NOMO-1 treated with DMSO at 0.1 percent for 48 hours (cell line): ENCODE measurements around the gene AKT3.
A peak's percentile ranks its signal among the peaks of the same experiment; 100 is the strongest.
"Not testable (repeated sequence)": the region's sequence is repeated elsewhere in the genome, so short reads cannot be mapped to it uniquely, and the experiment has no call there.

Source experiments
- DNase-seq: peaks from one replicate; lab custom pipeline; 2025; ENCODE audit not compliant: unreplicated experiment; lab: John Stamatoyannopoulos, UW

Gene AKT3

GRCh38 chr1:243842978-243843511 lies 7.0 kb downstream of the AKT3 start:
- DNase-seq = peak; percentile 21

GRCh38 chr1:243842161-243842560 lies 7.9 kb downstream of the AKT3 start:
- DNase-seq = no peak

GRCh38 chr1:243841507-243841906 lies 8.5 kb downstream of the AKT3 start:
- no peak for DNase-seq

GRCh38 chr1:243837907-243838535 lies 12.0 kb downstream of the AKT3 start:
- DNase-seq = no peak

- DNase-seq = no peak
Observed at GRCh38 chr1:243834130-243834529, 15.9 kb downstream of the AKT3 start.

GRCh38 chr1:243831463-243831862 lies 18.6 kb downstream of the AKT3 start:
- no peak for DNase-seq

- DNase-seq = peak; percentile 46
Observed at GRCh38 chr1:243827206-243827605, 22.8 kb downstream of the AKT3 start.

GRCh38 chr1:243824907-243825306 lies 25.1 kb downstream of the AKT3 start:
- DNase-seq = not testable (repeated sequence)

- DNase-seq = no peak
Observed at GRCh38 chr1:243821177-243821680, 28.8 kb downstream of the AKT3 start.

- DNase-seq = no peak
Observed at GRCh38 chr1:243819438-243819839, 30.6 kb downstream of the AKT3 start.

GRCh38 chr1:243818978-243819377 lies 31.1 kb downstream of the AKT3 start:
- no peak for DNase-seq

- no peak for DNase-seq
Observed at GRCh38 chr1:243814718-243815117, 35.3 kb downstream of the AKT3 start.

- DNase-seq = not testable (repeated sequence)
Observed at GRCh38 chr1:243807346-243807745, 42.7 kb downstream of the AKT3 start.

GRCh38 chr1:243806310-243806709 lies 43.7 kb downstream of the AKT3 start:
- DNase-seq = no peak

GRCh38 chr1:243802736-243803135 lies 47.3 kb downstream of the AKT3 start:
- DNase-seq = no peak

GRCh38 chr1:243801378-243801777 lies 48.7 kb downstream of the AKT3 start:
- no peak for DNase-seq

GRCh38 chr1:243799908-243800307 lies 50.1 kb downstream of the AKT3 start:
- DNase-seq = no peak

GRCh38 chr1:243798726-243799125 lies 51.3 kb downstream of the AKT3 start:
- DNase-seq = no peak

- no peak for DNase-seq
Observed at GRCh38 chr1:243796016-243796415, 54.0 kb downstream of the AKT3 start.

GRCh38 chr1:243793298-243793697 lies 56.7 kb downstream of the AKT3 start:
- DNase-seq = no peak

GRCh38 chr1:243792891-243793290 lies 57.2 kb downstream of the AKT3 start:
- no peak for DNase-seq

- DNase-seq = no peak
Observed at GRCh38 chr1:243792401-243792800, 57.6 kb downstream of the AKT3 start.
